H1 (cell line): Measurements from ENCODE around the gene TSC1.

Experiments
- BCL11A ChIP-seq, 2 experiments: IDR thresholded peaks; one replicate each; pipeline ENCODE4 v1.6.1; 2011; ENCODE audit warnings: low read depth in 2 of 2, low read length in 2 of 2, mild to moderate bottlenecking in 2 of 2
- POLR2A ChIP-seq, 2 experiments: IDR thresholded peaks; 1 replicate in 1 of 2; 2 replicates in 1 of 2; pipeline ENCODE4 v1.6.1; 2011; ENCODE audit warnings: low read depth in 2 of 2, low read length in 2 of 2, mild to moderate bottlenecking in 2 of 2; ENCODE audit errors: control extremely low read depth in 1 of 2
- POLR2AphosphoS5 ChIP-seq: IDR thresholded peaks from 2 replicates; pipeline ENCODE4 v1.6.1; 2011; ENCODE audit warnings: low read depth, low read length
- SP4 ChIP-seq: IDR thresholded peaks from 2 replicates; pipeline ENCODE4 v1.6.1; 2012; ENCODE audit warnings: low read length, inconsistent platforms
- SRF ChIP-seq: IDR thresholded peaks from 2 replicates; pipeline ENCODE4 v1.6.1; 2011; ENCODE audit warnings: mild to moderate bottlenecking, low read depth, low read length, moderate library complexity
- SUZ12 ChIP-seq: fragments of 200-600 bp; sonication (generic); IDR thresholded peaks from 2 replicates; pipeline ENCODE4 v1.6.1; 2012; ENCODE audit warnings: mild to moderate bottlenecking, inconsistent platforms, low read length, moderate library complexity, mixed read lengths

DNA sequence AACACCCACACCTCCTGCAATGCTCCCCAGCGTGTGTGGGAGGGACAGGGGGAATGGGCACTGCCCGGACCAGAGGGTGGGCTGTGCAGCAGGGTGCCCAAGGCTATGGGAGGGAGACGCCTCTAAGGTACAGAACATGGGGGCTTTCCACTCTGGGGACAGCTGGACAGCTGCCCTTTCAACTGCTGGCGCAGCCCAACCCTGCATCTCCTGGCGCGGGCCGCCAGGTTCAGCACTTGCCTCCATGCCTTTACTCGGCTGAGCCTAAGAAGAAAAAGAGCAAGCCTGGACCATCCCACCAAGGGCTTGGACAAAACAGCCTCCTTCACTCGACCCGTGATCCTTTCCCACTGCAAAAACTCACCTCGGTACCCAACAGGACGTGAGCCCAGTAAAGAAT, 81.3 kb downstream of the TSC1 start:
- no peak for TF ChIP-seq POLR2A (IDR thresholded peaks at IDR 0.05; ENCODE audit: control extremely low read depth in 1 of 2, low read depth in 2 of 2, low read length in 2 of 2)
- TF ChIP-seq POLR2AphosphoS5, result no peak
- no peak for TF ChIP-seq SP4
- TF ChIP-seq BCL11A (IDR thresholded peaks at IDR 0.05; ENCODE audit: low read depth in 2 of 2, low read length in 2 of 2), result no peak
- TF ChIP-seq SUZ12, result no peak
- TF ChIP-seq SRF, result no peak
